Panc1 (cell line): ENCODE data around the gene C4orf36. TPM values are rescaled to one million over a fixed set of nuclear protein-coding genes. Genes with fewer than 3 reads are reported as not detected.

Experiments
- ATAC-seq: fragments of 200-7000 bp; cut with Tn5 transposase; 2 replicates; pipeline ENCODE4 v1.9.1; 2020; ENCODE audit warnings: mild to moderate bottlenecking, moderate library complexity
- BruUV-seq: library from RNA; stranded (reverse); fragments of 400-500 nt; replicated peaks from 2 replicates; lab custom pipeline; 2021; lab: Mats Ljungman, UMichigan
- CTCF ChIA-PET: fragments of 300-600 bp; sonication (Branson Sonifier 250); formaldehyde crosslinking; loops from one replicate; lab custom pipeline; 2022; ENCODE audit warnings: antibody characterized with exemption; lab: Charles Lee
- POLR2A ChIA-PET: fragments of 300-600 bp; sonication (Branson Sonifier 250); formaldehyde crosslinking; loops from one replicate; lab custom pipeline; 2022; ENCODE audit warnings: antibody characterized with exemption; lab: Charles Lee
- DNase-seq: peaks from one replicate; pipeline ENCODE4 v3.0.0-alpha.2; 2010; ENCODE audit warnings: low read depth, low spot score
- H3K27ac ChIP-seq: 2 replicates; pipeline ENCODE4 v1.5.1; 2011; ENCODE audit warnings: mild to moderate bottlenecking, low read length, inconsistent platforms
- H3K27me3 ChIP-seq: fragments of 200-500 bp; sonication (Bioruptor generic); 2 replicates; pipeline ENCODE4 v1.6.0; 2014; ENCODE audit warnings: low read length, inconsistent platforms; ENCODE audit not compliant: control insufficient read depth, insufficient read depth
- H3K36me3 ChIP-seq: fragments of 200-500 bp; sonication (Bioruptor generic); 2 replicates; pipeline ENCODE4 v1.5.1; 2014; ENCODE audit warnings: inconsistent platforms, mild to moderate bottlenecking, low read length, moderate library complexity; ENCODE audit not compliant: control insufficient read depth, insufficient read depth
- H3K4me1 ChIP-seq: 2 replicates; pipeline ENCODE4 v1.5.1; 2011; ENCODE audit warnings: inconsistent platforms, mild to moderate bottlenecking, low read length, moderate library complexity; ENCODE audit not compliant: control insufficient read depth, insufficient read depth
- H3K4me3 ChIP-seq, 2 experiments: 2 replicates each; pipeline ENCODE4 v1.5.1; 2011 to 2012; ENCODE audit warnings: low read depth in 2 of 2, low read length in 2 of 2, mild to moderate bottlenecking in 2 of 2, inconsistent platforms in 1 of 2, moderate library complexity in 1 of 2
- H3K9me3 ChIP-seq: fragments of 200-500 bp; sonication (Bioruptor generic); 2 replicates; pipeline ENCODE4 v1.5.1; 2014; ENCODE audit warnings: low read depth, mild to moderate bottlenecking, inconsistent platforms, low read length, moderate library complexity; ENCODE audit not compliant: control insufficient read depth, insufficient read depth
- POLR2AphosphoS5 ChIP-seq: IDR thresholded peaks from 2 replicates; pipeline ENCODE4 v1.6.1; 2012; ENCODE audit warnings: mild to moderate bottlenecking, low read depth, low read length, moderate library complexity
- SIN3A ChIP-seq: IDR thresholded peaks from 2 replicates; pipeline ENCODE4 v1.6.1; 2012; ENCODE audit warnings: low read depth, mild to moderate bottlenecking, low read length, moderate library complexity, borderline replicate concordance; ENCODE audit not compliant: insufficient read depth
- TCF7L2 ChIP-seq: IDR thresholded peaks from 2 replicates; pipeline ENCODE4 v1.6.1; 2011; ENCODE audit warnings: mild to moderate bottlenecking, low read depth, low read length, inconsistent platforms
- in situ Hi-C: cut with HindIII; loops from 2 replicates; pipeline ENCODE4 v1.10.0; 2016; ENCODE audit warnings: low sequenced_read_pairs, low pct_unique_long_range_greater_than_20kb
- intact Hi-C: fragments of 100-400 bp; cut with micrococcal nuclease; formaldehyde crosslinking; loops from one replicate; pipeline ENCODE4 v1.10.0; 2022; ENCODE audit not compliant: unreplicated experiment
- total RNA-seq: library from RNA; stranded (reverse); gene quantifications from one replicate; pipeline ENCODE4 v1.2.1, GENCODE V29; 2021; ENCODE audit not compliant: unreplicated experiment
- TF ChIP-seq, protein P1 (sequence below): fragments of 450-650 bp; IDR thresholded peaks from 2 replicates; pipeline ENCODE4 v1.5.1; 2017; ENCODE audit warnings: mild to moderate bottlenecking
- TF ChIP-seq, protein P2 (sequence below), 2 experiments: IDR thresholded peaks; 2 replicates each; pipeline ENCODE4 v1.6.1; 2011 to 2012; ENCODE audit warnings: low read depth in 2 of 2, control low read depth in 1 of 2, low read length in 1 of 2, mild to moderate bottlenecking in 1 of 2, moderate library complexity in 1 of 2; ENCODE audit not compliant: insufficient read depth in 1 of 2

C4orf36 gene
- total RNA-seq, 1 experiment from 2014 or later: 0.26 TPM

DNA sequence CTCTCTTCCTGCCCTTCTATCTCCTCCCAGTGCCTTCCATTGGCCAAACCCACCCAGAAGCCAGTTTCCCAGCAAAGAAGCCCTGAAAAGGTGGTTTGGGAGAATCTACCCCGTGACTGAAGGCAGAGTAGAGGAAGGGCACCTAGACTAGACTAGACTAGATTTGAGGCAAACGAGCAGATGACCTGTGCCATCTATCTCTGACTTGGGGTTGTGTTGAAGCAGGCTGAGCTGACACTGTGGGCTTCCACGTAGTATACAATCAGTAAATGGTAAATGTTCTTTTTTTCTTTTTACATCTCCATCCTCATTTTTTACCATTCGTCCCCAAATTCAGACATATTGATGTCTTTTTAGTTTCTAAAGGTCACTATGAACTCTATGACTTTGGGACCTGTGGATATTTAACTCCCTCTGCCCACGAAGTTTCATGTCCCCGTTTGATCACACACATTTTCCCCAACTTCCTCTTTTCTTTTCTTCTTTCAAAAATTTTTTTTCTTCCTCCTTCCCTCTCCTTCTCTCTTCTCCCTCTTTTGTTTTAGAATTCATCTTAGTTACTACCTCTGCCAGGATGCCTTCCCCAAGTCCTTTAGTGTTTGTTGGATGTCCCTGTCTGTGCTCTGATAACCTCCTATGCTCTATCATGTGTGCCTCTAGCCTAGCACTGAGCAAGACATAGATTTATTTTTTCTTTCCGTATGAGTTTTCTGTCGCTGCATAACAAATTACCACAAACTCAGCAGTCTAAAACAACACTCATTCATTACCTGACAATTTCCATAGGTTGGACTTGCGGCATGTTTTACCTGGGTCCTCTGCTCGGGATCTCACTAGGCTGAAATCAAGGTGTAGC lies 36.4 kb upstream of the C4orf36 start:
- Histone ChIP-seq H3K4me1 (no peaks in the 10 kb centered on the region), H3K27ac (no peak overlapping the region), H3K4me3 (no peak overlapping the region), H3K36me3 (no peaks in the 10 kb centered on the region; the same call in 1 of the 2 replicates), H3K9me3 (no peaks in the 10 kb centered on the region), H3K27me3 (no peaks in the 10 kb centered on the region)
- CTCF ChIA-PET: no interaction called here
- in situ Hi-C loops: no loop called here
- ATAC-seq: no peak
- no peak for DNase-seq
- BruUV-seq: no TSS peak
- intact Hi-C loops: loop anchor here (10.0 kb wide), 1 partner anchor 306 kb away; no protein-coding TSS in a partner anchor
- POLR2A ChIA-PET: no interaction called here
- TF ChIP-seq, protein P1, sequence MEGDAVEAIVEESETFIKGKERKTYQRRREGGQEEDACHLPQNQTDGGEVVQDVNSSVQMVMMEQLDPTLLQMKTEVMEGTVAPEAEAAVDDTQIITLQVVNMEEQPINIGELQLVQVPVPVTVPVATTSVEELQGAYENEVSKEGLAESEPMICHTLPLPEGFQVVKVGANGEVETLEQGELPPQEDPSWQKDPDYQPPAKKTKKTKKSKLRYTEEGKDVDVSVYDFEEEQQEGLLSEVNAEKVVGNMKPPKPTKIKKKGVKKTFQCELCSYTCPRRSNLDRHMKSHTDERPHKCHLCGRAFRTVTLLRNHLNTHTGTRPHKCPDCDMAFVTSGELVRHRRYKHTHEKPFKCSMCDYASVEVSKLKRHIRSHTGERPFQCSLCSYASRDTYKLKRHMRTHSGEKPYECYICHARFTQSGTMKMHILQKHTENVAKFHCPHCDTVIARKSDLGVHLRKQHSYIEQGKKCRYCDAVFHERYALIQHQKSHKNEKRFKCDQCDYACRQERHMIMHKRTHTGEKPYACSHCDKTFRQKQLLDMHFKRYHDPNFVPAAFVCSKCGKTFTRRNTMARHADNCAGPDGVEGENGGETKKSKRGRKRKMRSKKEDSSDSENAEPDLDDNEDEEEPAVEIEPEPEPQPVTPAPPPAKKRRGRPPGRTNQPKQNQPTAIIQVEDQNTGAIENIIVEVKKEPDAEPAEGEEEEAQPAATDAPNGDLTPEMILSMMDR: no peak
- TF ChIP-seq TCF7L2 (no peak), SIN3A (no peak), POLR2AphosphoS5 (no peak)
- TF ChIP-seq, protein P2, sequence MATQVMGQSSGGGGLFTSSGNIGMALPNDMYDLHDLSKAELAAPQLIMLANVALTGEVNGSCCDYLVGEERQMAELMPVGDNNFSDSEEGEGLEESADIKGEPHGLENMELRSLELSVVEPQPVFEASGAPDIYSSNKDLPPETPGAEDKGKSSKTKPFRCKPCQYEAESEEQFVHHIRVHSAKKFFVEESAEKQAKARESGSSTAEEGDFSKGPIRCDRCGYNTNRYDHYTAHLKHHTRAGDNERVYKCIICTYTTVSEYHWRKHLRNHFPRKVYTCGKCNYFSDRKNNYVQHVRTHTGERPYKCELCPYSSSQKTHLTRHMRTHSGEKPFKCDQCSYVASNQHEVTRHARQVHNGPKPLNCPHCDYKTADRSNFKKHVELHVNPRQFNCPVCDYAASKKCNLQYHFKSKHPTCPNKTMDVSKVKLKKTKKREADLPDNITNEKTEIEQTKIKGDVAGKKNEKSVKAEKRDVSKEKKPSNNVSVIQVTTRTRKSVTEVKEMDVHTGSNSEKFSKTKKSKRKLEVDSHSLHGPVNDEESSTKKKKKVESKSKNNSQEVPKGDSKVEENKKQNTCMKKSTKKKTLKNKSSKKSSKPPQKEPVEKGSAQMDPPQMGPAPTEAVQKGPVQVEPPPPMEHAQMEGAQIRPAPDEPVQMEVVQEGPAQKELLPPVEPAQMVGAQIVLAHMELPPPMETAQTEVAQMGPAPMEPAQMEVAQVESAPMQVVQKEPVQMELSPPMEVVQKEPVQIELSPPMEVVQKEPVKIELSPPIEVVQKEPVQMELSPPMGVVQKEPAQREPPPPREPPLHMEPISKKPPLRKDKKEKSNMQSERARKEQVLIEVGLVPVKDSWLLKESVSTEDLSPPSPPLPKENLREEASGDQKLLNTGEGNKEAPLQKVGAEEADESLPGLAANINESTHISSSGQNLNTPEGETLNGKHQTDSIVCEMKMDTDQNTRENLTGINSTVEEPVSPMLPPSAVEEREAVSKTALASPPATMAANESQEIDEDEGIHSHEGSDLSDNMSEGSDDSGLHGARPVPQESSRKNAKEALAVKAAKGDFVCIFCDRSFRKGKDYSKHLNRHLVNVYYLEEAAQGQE (IDR thresholded peaks at IDR 0.05; ENCODE audit: insufficient read depth in 1 of 2, low read depth in 2 of 2, low read length in 1 of 2): no peak

DNA sequence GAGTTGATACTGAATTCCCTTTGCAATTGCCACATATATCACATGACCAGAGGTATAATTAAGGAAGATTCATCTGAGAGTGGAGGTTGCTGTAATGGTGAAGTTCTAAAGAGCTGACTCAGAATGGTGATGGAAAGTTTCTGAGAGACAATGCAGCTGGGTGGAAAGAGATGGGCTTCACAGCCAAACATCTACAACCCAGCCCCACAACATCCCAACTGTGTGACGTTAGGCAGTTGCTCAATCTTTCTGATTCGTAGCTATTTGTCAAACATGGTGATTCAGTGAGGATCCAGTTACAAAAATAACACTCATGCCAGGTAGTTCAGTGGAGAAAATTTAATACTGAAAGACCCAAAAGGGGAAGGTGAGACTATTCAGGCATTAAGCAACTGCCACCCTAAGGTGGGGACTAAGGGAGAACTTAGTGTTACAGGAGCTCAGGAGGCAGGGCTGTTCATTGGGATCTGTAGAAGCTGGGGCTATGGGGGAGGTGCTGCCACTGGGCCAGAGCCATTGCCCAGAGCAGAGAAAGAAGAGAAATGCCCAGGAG lies 35.7 kb upstream of the C4orf36 start:
- intact Hi-C loops: loop anchor here (10.0 kb wide), 1 partner anchor 307 kb away; no protein-coding TSS in a partner anchor
- in situ Hi-C loops: no loop called here

More for the DNA sequence above, 35.7 kb upstream of the C4orf36 start:
- DNase-seq (no peak), ATAC-seq (no peak)
- no peak overlapping the region for H3K4me3 ChIP-seq
- no peaks in the 10 kb centered on the region for H3K27me3 ChIP-seq
- BruUV-seq: no TSS peak
- CTCF ChIA-PET: no interaction called here
- POLR2A ChIA-PET: no interaction called here
- TF ChIP-seq, protein P2 (IDR thresholded peaks at IDR 0.05; ENCODE audit: insufficient read depth in 1 of 2, low read depth in 2 of 2, low read length in 1 of 2): no peak
- no peak for TF ChIP-seq POLR2AphosphoS5
- no peak for TF ChIP-seq TCF7L2
- TF ChIP-seq, protein P1: no peak
- no peak for TF ChIP-seq SIN3A
- no peaks in the 10 kb centered on the region for H3K4me1 ChIP-seq
- H3K27ac ChIP-seq: no peak overlapping the region
- H3K9me3 ChIP-seq: no peaks in the 10 kb centered on the region
- H3K36me3 ChIP-seq: no peaks in the 10 kb centered on the region; the same call in 1 of the 2 replicates
